KBM-7 (cell line): ENCODE results near the gene MYO1D.

Experiments
- DNase-seq: peaks from one replicate; pipeline ENCODE4 v3.0.0-alpha.2; 2015
- in situ Hi-C: fragments of 300-500 bp; cut with MboI; formaldehyde crosslinking; loops from 2 replicates; pipeline ENCODE4 v1.14.3; 2020; ENCODE audit warnings: low sequenced_read_pairs, low pct_unique_long_range_greater_than_20kb, mixed read lengths

Gene MYO1D

DNA sequence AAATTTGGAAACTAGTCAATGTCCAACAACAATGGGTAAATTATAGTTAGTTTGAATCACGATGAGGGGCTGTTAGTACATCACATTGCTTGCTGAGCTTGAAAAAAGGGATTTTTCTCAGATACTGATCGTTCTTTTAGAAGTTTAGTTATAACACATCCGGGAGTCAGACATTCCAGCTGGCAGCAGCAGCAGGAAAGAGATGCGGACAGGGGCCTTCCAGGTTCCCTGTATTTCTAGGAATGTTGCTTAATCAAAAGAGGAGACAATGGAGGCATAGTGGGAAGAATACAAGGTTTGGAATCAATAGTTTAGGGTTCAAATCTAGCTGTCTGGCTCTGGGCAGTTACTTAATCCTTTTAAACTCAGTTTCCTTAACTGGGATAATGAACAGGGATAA is 362.3 kb downstream of the MYO1D start:
- in situ Hi-C loops: no loop called here
- DNase-seq: no peak

DNA sequence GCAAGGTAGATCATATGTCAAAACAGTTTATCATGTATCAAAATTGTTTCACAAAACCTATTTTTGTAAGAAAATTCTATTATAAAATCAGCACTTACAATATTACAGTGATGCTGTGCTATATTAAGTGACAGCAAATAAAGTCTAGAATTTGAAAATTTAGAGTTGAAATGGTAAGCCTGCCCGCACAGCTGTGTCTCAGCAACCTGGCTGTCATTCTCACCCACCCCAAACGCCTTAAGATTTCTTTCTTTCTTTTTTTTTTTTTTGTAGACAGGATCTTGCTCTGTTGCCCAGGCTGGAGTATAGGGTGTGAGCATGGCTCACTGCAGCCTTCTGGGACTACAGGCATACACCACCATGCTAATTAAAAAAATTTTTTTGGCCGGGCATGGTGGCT is 363.3 kb downstream of the MYO1D start:
- in situ Hi-C loops: no loop called here

DNA sequence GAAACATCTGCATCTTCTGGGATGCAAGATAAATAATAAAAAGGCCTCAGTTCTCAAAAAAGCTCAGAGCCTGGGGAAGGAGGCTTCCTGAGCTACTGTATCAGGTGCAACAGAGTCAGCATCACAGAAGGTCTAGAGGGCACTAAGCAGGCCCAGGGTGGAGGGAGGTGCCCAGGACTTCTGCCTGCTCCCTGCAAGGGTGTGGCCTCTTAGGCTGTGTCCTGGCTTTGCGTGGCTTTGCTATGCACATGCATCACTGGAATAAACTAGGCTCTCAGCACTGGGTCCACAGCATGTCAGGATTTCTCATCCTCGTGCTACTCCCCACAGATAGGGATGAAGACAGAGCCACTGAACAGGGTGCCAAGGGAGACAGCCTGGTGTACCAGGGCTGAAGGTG is 364.6 kb downstream of the MYO1D start:
- in situ Hi-C loops: no loop called here

More for the DNA sequence above, 363.3 kb downstream of the MYO1D start:
- no peak for DNase-seq

DNA sequence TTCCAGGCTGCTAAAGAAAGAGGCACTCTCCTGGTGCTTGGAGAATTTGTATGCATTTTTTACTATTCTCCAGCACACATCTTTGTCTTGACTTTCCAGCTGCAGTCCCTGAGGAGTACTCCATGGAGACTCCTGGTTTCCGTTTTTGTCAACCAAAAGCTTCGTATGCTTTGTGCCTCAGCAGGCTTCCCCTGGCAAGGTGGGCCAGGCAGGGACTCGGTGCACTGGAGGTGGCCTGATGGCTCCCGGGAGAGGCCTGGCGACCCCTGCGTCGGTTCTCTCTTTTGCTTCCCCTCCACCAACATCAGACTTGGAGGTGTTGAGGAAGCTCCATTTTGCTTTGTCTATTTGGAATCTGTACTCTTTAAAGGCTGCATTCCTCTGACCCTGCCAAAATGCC is 366.5 kb downstream of the MYO1D start:
- no peak for DNase-seq
- in situ Hi-C loops: no loop called here

More for the DNA sequence above, 364.6 kb downstream of the MYO1D start:
- DNase-seq: no peak

DNA sequence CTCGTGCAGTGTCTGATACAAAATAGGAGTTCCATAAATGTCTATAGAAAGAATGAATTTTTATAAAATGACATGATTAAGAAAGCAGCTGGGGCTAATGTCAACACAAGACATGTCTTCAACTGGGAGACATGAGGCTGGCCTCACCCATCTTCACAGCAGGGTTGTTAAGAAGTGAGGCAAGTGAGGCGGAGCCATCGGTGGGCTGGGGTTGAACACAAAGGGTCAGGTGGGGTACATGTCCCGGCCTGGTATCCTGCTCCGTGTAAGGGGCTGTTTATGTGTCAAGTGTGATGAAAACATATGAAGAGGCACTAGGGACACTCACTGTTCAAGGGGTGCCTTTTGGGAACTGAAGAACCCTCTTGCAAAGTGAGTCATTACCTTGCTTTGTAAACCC is 368.0 kb downstream of the MYO1D start:
- no peak for DNase-seq

DNA sequence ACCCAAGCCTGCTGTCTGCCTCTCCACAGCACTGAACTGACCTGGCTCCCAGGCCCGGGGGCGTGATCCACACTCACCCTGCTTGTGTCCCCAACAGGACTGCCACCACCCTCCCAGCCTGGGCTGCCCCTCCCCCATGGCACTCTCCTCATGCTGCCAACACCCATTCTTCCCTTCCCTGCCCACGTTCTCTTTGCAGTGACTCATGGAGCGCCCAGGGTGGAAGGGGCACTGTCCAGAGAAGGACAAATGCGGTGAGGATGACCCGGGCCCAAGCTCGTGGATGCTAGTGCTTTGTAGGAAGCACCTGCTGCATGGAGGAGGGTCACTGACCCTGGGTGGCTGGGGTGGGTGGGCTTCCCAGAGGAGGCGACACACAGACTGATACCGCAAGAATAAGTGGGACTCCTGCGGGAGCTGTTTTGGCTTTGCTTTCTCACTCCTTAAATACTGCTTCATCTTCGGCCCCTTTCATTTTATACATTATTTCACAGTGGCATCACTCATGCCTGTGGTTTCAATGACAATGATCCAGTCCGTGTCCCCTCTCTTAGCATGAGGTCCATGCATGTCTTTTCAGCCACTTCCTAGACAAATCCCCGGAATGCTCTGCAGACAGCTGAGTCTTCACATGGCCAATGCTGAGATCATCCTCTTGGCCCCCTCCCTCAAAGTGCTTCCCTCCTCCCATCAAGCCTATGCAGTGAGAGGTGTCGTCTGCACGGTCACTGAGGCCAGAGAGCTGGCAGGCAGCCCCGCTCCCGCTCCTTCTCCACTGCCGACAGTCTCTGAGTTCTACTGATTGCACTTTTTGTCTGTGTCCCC is 372.5 kb downstream of the MYO1D start:
- in situ Hi-C loops: no loop called here
- DNase-seq: no peak

More for the DNA sequence above, 368.0 kb downstream of the MYO1D start:
- in situ Hi-C loops: no loop called here

DNA sequence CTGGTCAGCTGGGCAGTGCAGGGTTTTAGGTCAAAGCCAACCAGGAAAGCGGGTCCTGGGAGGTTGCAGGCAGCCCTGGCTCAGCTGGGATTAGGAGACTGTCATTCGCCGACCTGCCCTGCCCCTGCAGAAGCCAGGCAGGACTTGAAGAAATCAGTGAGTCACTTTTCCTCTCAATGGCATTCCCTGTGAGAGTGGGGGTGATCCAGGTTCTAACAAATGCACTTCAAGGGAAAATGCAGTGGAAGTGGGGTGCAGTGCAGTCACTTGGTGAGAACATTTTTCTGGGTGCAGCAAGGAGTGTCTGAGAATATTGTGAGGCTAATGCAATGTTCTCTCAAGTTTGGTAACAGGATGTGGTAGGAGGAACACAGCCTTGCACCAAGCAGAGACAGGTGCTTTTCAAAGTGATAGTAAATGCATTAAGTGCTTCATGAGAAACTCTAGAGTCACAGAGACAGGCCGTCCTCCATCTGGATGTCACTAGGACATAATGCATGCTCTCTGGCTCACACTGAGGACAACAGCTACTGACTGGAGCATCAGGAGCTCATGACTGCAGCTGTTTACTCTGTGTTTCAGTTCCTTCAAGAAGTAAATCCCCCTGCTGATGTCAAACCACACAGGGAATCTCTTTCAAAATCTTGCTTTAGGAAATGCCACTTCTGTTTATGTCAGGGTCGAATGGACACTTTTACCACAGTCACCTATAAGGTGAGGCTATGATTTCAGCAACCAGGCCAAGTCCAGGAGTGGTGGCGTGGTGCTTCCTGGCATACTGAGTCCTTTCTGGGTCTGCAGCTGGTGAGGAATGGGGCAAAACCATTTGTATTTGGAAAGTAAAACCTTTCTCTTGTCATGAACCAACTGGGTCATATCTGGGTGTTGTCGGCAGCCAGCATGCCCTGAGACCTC is 373.4 kb downstream of the MYO1D start:
- in situ Hi-C loops: no loop called here
- DNase-seq: no peak

DNA sequence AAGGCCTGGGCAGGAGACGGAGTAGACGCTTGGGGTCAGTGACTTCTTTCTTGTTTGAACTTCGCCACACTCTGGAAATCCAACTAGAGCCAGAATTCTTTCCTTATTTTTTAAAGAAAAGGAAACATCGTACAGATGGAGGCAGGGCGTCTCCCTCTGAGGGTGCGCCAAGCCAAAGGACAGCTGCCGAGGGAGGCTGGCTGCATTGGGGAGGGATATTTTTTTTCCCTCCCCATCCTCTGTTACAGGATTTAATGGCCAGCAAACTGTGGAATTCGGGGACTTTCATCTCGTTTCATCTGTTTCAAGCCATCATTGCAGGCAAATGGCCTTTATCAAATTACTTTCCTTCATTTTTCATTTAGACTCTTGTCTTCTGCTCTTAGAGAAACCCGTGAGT is 374.2 kb downstream of the MYO1D start:
- DNase-seq: no peak
- in situ Hi-C loops: no loop called here

DNA sequence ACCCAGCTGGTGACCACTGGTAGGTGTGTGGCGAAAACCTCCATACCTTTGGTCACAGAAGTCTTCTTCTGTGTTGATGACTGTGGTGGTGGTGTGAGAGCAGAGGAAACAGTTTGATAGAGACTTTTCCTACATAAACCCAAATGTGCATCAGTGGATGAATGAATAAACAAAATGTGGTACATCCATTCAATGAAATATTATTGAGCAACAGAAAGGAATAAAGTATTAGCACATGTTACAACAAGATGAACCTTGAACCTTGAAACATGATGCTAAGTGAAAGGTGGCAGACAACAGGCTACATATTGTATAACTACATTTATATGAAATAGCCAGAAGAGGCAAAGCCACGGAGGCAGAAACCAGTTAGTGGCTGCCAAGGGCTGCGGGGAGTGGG is 374.9 kb downstream of the MYO1D start:
- DNase-seq: no peak
- in situ Hi-C loops: no loop called here

DNA sequence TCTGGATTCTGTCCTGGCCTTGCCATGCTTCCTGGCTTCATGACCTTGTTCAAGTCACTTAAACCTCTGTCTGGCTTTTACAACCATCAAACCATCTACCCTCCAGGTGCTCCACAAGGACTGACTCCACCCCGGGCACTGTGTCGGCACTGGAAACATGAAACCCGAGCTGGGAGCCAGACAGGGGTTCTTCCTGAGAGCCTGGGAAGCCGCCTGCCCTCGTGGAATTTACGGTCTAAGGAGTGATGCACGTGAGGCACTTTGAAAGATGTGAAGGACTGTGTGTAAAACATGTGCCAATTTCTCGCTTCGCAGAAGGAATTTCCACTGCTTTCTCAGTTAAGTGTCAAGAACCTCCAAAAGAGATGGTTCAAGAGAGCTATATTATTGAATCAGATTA is 378.5 kb downstream of the MYO1D start:
- no peak for DNase-seq
- in situ Hi-C loops: loop anchor here (25.0 kb wide), 1 partner anchor 264 kb away; no protein-coding TSS in a partner anchor

DNA sequence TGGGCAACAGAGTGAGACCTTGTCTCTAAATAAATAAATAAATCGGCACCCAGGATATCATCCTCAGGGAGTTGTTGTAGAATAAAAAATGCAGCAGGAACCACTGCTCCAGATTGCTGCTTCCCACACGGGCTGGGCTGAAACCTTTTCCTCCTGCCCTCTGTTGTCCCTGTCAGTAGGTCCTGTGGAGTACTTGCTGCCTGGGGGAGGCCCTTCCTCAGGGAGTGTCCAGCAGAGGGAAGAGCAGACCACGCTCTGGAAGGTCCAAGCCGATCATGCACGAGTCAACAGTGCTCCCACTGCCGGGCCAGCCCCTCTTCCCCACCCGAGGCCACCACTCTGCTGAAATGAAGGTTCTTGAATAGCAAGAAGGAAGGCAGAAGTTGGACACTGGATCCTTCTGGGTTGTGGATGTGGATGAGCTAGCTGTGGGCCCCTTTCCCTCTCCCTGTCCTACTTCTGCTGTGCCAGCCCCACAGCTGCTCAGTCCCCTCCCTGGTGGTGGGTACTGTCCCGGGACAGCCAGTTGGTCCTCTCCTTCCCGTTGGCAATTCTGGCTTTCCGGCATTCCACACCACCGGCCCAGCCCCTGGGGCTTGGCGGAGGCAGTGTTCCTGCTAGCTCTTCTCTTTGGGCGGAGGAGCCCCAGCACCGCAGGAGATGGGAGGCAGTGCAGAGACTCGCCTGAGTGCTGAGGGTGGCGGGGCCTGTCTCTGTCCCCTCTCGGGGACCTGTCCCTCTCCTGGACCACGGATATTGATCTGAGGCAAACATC is 379.3 kb downstream of the MYO1D start:
- in situ Hi-C loops: loop anchor here (25.0 kb wide), 1 partner anchor 265 kb away; no protein-coding TSS in a partner anchor

DNA sequence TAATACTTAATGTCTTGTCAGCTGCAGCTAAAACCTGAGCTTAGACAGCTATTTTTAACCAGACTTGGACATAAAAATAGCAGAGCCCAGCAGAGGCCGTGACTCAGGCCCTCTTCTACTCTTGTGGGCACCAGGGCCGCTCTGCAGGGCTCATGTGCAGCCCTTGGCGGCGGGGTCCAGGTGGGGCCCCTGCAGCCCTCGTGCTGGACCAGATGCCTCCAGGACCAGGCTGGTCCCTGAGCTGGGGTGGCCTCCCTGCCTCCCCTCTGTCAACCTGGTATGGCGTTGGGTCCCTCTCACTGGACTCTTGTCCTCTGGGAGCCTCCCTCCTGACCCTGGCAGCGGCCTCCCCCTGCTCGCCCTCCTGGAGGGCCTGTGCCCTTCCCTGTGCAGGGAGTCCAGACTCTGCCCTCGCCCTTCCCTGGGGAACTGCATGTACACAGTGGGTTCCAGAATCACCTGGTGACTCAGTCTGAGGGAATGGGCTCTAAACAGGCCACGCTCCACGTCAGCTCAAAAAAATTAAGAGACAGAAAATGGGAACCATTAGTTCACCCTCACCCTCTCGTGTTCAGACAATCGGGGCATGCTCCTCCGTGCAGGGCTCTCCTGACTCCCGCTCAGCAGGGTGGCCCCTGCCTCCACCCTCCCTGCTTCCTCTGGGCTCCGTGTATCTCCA is 380.4 kb downstream of the MYO1D start:
- no peak for DNase-seq
- in situ Hi-C loops: loop anchor here (25.0 kb wide), 1 partner anchor 266 kb away; no protein-coding TSS in a partner anchor

More for the DNA sequence above, 379.3 kb downstream of the MYO1D start:
- DNase-seq: no peak

DNA sequence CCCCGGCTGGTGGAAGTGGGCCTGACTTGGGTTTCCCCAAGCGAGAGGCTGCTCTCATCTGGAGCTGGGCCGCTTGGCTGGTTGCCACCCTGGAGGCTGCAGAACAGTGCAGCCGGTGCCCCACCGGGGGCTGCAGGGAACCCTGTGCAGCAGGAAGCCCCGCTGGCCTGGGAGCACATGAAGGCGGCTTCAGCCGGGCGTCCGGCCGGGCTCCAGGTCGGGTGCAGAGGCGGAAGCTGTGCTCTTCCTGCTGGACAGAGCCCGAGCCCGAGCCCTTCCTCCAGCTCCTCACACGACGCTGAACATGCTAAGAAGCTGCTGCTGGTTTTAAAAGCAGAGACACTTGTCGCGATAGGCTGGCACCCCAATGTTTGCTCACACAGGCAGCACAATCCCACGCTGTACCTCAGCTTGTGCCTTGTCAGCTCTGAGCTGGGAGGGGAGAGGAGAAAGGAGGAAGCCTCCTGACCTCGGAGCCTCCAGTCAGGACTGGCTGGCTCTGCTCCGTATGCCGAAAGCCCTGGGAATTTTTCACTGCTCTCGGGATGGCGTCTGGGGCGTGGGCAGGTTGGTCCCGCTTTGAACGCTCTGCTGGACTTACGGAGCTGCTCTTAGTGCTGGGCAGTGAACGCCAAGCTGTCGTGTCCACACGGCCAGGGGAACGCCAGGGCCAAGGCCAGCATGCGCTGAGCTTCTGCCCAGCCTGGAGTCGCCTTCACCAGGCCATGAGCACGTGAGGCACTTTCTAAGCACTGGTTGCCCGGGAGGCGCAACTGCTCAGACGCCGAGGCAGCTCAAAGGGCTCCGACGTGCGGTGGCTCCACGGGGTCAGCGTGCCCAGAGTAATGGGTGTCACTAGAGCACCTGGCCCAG is 381.3 kb downstream of the MYO1D start:
- DNase-seq: no peak

DNA sequence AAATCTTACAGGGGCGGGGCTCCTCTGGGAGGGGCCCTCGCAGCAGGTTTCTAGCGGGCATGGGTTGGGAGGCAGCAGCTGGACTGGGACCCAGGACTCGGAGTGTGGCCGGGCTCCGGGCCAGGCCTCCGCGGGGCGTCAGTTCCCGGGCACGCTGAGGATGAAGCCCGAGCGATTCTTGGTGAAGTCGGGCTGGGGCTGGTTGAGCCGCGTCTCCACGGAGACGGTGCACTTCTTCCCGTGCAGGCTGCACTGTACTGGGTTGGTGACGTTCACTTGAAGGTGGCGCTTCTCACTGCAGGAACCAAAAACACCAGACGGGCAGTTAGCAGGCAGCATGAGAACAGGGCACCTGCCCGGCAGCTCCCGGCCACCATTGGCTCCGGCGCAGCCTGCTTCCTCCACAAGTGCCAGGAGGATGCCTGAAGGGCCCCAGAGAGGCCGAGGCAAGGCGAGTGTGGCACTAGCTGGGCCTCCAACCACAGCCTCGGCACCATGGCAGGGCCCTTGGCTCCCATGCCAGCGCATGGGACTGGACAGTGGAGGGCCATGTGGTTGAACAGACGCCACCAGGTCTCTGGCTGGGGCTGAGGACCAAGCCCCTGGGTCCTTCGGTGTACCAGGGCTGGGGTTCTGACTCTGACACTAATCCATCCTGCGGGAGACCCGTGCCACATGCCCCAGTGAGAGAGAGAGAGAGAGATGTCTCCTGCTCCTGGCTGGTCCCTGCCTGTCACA is 382.1 kb downstream of the MYO1D start:
- in situ Hi-C loops: loop anchor here (25.0 kb wide), 1 partner anchor 268 kb away; no protein-coding TSS in a partner anchor
- no peak for DNase-seq

More for the DNA sequence above, 381.3 kb downstream of the MYO1D start:
- in situ Hi-C loops: loop anchor here (25.0 kb wide), 1 partner anchor 267 kb away; no protein-coding TSS in a partner anchor

DNA sequence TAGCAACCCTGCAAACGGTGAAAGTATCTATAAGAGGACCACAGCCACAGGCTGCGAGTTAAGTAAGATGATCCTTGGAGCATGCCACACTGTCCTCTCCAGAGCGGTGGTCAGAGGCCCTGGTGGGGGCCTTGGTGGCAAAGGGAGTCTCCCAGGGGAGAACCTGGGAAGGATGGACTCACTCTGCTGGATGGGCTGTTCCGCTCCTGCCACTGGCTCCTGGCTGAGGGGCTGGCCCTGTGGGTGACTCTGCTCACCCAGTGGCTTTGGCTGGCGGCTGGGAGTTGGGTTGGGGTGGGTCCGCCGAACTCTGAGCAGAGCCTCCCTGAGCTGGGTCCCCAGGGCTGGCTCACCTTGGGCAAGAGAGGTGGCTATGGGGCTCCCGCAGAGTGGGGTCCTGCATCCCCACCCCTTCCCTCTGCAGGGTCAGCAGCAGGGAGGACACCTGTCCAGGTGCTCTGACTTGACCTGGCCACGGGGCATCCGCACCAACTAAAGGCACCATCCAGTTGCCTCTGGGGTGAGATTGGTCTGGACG is 382.9 kb downstream of the MYO1D start:
- in situ Hi-C loops: loop anchor here (25.0 kb wide), 1 partner anchor 268 kb away; no protein-coding TSS in a partner anchor
- no peak for DNase-seq

DNA sequence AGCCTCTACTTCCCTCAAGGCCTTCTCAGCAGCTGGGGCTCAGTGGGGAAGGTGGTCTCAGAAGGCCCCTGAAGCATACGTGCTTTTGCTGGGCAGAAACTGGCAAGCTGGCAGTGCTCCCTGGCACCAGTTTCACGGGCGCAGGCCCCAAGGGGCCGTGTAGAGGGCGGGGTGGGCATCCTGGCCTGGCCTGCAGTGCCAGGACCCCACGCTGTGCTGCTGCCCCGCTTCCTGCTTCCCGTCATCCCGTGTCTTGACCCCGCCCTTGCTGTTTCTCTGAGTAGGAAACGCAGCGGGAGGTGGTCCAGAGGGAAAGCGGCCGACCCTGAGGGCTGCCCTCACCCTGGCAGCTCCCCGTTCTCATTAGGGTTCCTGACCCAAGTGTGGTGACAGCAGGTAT is 383.4 kb downstream of the MYO1D start:
- in situ Hi-C loops: loop anchor here (25.0 kb wide), 1 partner anchor 269 kb away; no protein-coding TSS in a partner anchor
- DNase-seq: no peak
